Right hindlimb (tissue), 1 donor: ENCODE measurements around the gene OR5V1.
"Not testable (repeated sequence)": the region's sequence is repeated elsewhere in the genome, so short reads cannot be mapped to it uniquely, and the experiment has no call there.

ENCODE experiments used
- DNase-seq: peaks from one replicate; pipeline ENCODE4 v3.0.0-alpha.2; 2018

OR5V1 gene

GRCh38 chr6:29368765-29369164, at the start of gene OR5V1:
OR5V1 (minus strand) TSS chr6:29368865; CDS start chr6:29356195, 12,670 bp downstream.
- DNase-seq = no peak

GRCh38 chr6:29414588-29414987, 45.9 kb upstream of the OR5V1 start, which contains the start of gene OR12D1:
OR12D1 (plus strand) TSS chr6:29414928.
- DNase-seq = no peak

GRCh38 chr6:29403801-29404200, 35.1 kb upstream of the OR5V1 start:
- no peak for DNase-seq

GRCh38 chr6:29399525-29399924, 30.9 kb upstream of the OR5V1 start:
- DNase-seq = no peak

GRCh38 chr6:29395331-29395730, 26.7 kb upstream of the OR5V1 start, which contains the start of gene OR12D2:
OR12D2 (plus strand) TSS chr6:29395631; CDS start chr6:29396700, 1,069 bp downstream.
- DNase-seq = no peak

GRCh38 chr6:29388533-29388932, 19.9 kb upstream of the OR5V1 start:
- no peak for DNase-seq

GRCh38 chr6:29376003-29376402, 7.3 kb upstream of the OR5V1 start:
- no peak for DNase-seq

- no peak for DNase-seq
Measured at GRCh38 chr6:29375191-29375590, 6.5 kb upstream of the OR5V1 start, which contains the start of gene OR12D3. OR12D3 (minus strand) TSS chr6:29375291; CDS start chr6:29375287, 4 bp downstream.

- no peak for DNase-seq
Measured at GRCh38 chr6:29355603-29356002, 13.1 kb downstream of the OR5V1 start.

GRCh38 chr6:29354980-29355379, 13.7 kb downstream of the OR5V1 start:
- no peak for DNase-seq

GRCh38 chr6:29349348-29349747, 19.3 kb downstream of the OR5V1 start:
- not testable (repeated sequence) for DNase-seq

GRCh38 chr6:29345380-29345779, 23.3 kb downstream of the OR5V1 start:
- DNase-seq = no peak

GRCh38 chr6:29336269-29336668, 32.4 kb downstream of the OR5V1 start:
- no peak for DNase-seq

- no peak for DNase-seq
Measured at GRCh38 chr6:29332676-29333075, 36.0 kb downstream of the OR5V1 start.

- no peak for DNase-seq
Measured at GRCh38 chr6:29325777-29326176, 42.9 kb downstream of the OR5V1 start.

- DNase-seq = not testable (repeated sequence)
Measured at GRCh38 chr6:29323332-29323731, 45.3 kb downstream of the OR5V1 start.

- no peak for DNase-seq
Measured at GRCh38 chr6:29319931-29320330, 48.7 kb downstream of the OR5V1 start.
